GM21825 (cell line): Measurements from ENCODE around the gene TBC1D24.
"Not testable (repeated sequence)": the region's sequence is repeated elsewhere in the genome, so short reads cannot be mapped to it uniquely, and the experiment has no call there.

Source experiments
- ATAC-seq: cut with Tn5 transposase; IDR thresholded peaks from one replicate; pipeline ENCODE4 v1.9.1; 2021; ENCODE audit warnings: mild to moderate bottlenecking, moderate library complexity; ENCODE audit not compliant: unreplicated experiment

The TBC1D24 gene

GRCh38 chr16:2468233-2468724 lies 6.6 kb upstream of the TBC1D24 start:
- ATAC-seq, result no peak

- ATAC-seq, result peak; percentile 38
Measured at GRCh38 chr16:2468725-2469398, 6.1 kb upstream of the TBC1D24 start.

GRCh38 chr16:2469399-2470233 lies 5.3 kb upstream of the TBC1D24 start:
- no peak for ATAC-seq

- no peak for ATAC-seq
Measured at GRCh38 chr16:2470234-2470601, 4.7 kb upstream of the TBC1D24 start.

- ATAC-seq, result no peak
Measured at GRCh38 chr16:2470603-2471015, 4.3 kb upstream of the TBC1D24 start.

GRCh38 chr16:2471016-2471652 lies 3.8 kb upstream of the TBC1D24 start, which contains the start of gene NTN3:
NTN3 (plus strand) TSS chr16:2471297; CDS start chr16:2471702, 405 bp downstream.
- no peak for ATAC-seq

- ATAC-seq, result no peak
Measured at GRCh38 chr16:2471653-2472487, 3.1 kb upstream of the TBC1D24 start.

- ATAC-seq, result no peak
Measured at GRCh38 chr16:2472488-2472864, 2.5 kb upstream of the TBC1D24 start.

- no peak for ATAC-seq
Measured at GRCh38 chr16:2472885-2473445, 2.0 kb upstream of the TBC1D24 start.

- ATAC-seq, result no peak
Measured at GRCh38 chr16:2473446-2473926, 1.4 kb upstream of the TBC1D24 start.

GRCh38 chr16:2473999-2474876 lies 689 bp upstream of the TBC1D24 start:
- ATAC-seq, result peak; percentile 26

GRCh38 chr16:2475413-2476344 lies 752 bp downstream of the TBC1D24 start:
- ATAC-seq, result no peak

GRCh38 chr16:2476345-2476720 lies 1.4 kb downstream of the TBC1D24 start:
- no peak for ATAC-seq

GRCh38 chr16:2476741-2477140 lies 1.8 kb downstream of the TBC1D24 start:
- no peak for ATAC-seq

- no peak for ATAC-seq
Measured at GRCh38 chr16:2477327-2477726, 2.4 kb downstream of the TBC1D24 start.

GRCh38 chr16:2478279-2478678 lies 3.4 kb downstream of the TBC1D24 start:
- ATAC-seq, result no peak

- not testable (repeated sequence) for ATAC-seq
Measured at GRCh38 chr16:2479996-2480395, 5.1 kb downstream of the TBC1D24 start.

GRCh38 chr16:2480948-2481347 lies 6.0 kb downstream of the TBC1D24 start:
- ATAC-seq, result no peak
